Thyroid gland (tissue), 4 donors: ENCODE data around the gene USP48. TPM values are rescaled to one million over a fixed set of nuclear protein-coding genes. Genes with fewer than 3 reads are reported as not detected.

Experiments used
- DNase-seq, 2 donors: peaks; one replicate each; pipeline ENCODE4 v3.0.0-alpha.2; 2019
- H3K27ac ChIP-seq, 3 donors: fragments of 200-600 bp; sonication (generic); 1 replicate in 2 of 3; 2 replicates in 1 of 3; pipeline ENCODE4 v1.5.1; 2016 to 2019; ENCODE audit warnings: mild to moderate bottlenecking in 1 of 3, moderate library complexity in 1 of 3
- H3K27me3 ChIP-seq: fragments of 200-600 bp; sonication (generic); one replicate; pipeline ENCODE4 v1.5.1; 2019
- H3K36me3 ChIP-seq, 2 donors: fragments of 200-600 bp; sonication (generic); one replicate each; pipeline ENCODE4 v1.5.1; 2016 to 2019
- H3K4me1 ChIP-seq, 2 donors: fragments of 200-600 bp; sonication (generic); one replicate each; pipeline ENCODE4 v1.5.1; 2017 to 2019
- H3K4me3 ChIP-seq, 3 donors: fragments of 200-600 bp; sonication (generic); replicated peaks in 1 of 3; 1 replicate in 2 of 3; 2 replicates in 1 of 3; pipeline ENCODE4 v1.5.1; 2016; ENCODE audit warnings: mild to moderate bottlenecking in 1 of 3
- H3K9me3 ChIP-seq: fragments of 200-600 bp; sonication (generic); one replicate; pipeline ENCODE4 v1.5.1; 2017
- CTCF ChIP-seq, 6 experiments: fragments of 200-600 bp in 3 of 6; fragments of 450-650 bp in 3 of 6; sonication (generic) in 3 of 6; IDR thresholded peaks; one replicate each; pipeline ENCODE4 v1.5.1; 2016 to 2019; ENCODE audit warnings: antibody characterized with exemption in 6 of 6, mild to moderate bottlenecking in 2 of 6, inconsistent platforms in 1 of 6, moderate library complexity in 1 of 6
- POLR2A ChIP-seq, 2 donors: fragments of 450-650 bp; IDR thresholded peaks; one replicate each; pipeline ENCODE4 v1.6.1; 2017; ENCODE audit warnings: antibody characterized with exemption in 2 of 2, mild to moderate bottlenecking in 2 of 2, moderate library complexity in 1 of 2
- WGBS, 2 donors: methylation state at CpG; one replicate each; pipeline ENCODE4 v1.1.5; 2017; 5-methylcytosine and 5-hydroxymethylcytosine counted together
- intact Hi-C: fragments of 100-400 bp; cut with DNase I; formaldehyde crosslinking; loops from one replicate; pipeline ENCODE4 v1.15.1; 2023
- total RNA-seq, 4 donors: library from RNA; depleted of rRNA; stranded (reverse); fragments of >200 nt; gene quantifications; one replicate each; pipeline ENCODE4 v1.2.3, GENCODE V29; 2016

Gene USP48
- total RNA-seq, 4 donors from 2014 or later = 77.4 to 113 (median 88.5) TPM

DNA sequence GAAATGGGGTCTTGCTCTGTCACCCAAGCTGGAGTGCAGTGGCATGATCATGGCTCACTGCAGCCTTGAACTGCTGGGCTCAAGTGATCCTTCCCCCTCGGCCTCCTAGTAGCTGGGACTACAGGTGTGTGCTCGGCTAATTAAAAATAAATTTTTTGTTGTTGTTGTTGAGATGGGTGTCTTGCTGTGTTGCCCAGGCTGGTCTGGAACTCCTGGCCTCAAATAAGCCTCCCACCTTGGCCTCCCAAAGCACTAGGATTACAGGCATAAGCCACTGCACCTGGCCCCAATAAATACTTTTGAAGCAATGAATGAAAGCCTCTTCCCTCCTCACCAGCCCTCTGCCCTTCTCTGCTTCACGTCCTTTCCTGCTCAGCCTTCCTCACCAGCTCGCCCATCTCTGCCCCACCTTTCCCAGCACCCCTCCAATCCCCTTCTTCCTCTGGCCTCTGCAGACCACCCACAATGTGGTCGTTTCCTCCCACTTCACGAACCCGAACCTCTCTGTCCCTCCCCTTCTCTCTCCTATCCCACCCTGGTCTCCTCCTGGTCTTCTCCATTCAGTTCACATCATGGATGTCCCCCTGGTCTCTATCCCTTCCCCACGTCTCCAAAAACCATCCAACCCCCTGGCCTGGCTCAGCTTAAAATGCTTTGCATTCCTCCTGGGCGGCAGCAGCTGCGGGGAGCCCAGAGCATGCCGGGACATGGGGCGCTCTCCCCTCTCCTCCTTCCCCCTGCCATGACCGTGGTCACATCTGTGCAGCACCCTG, 152.2 kb downstream of the USP48 start:
- H3K4me3 ChIP-seq = no peak overlapping the region
- peak overlapping the region; percentile 93 to 96 (median 94) for H3K27ac ChIP-seq
- TF ChIP-seq POLR2A (IDR thresholded peaks at IDR 0.05) (no peak), CTCF (IDR thresholded peaks at IDR 0.05) (no peak)
- peaks cover 0 to 3% of the 10 kb centered on the region in 2 donors for H3K36me3 ChIP-seq
- H3K4me1 ChIP-seq = peaks cover 40 to 59% of the 10 kb centered on the region in 2 donors
- intact Hi-C loops = no loop called here
- DNase-seq = no peak
- H3K9me3 ChIP-seq = no peaks in the 10 kb centered on the region
- H3K27me3 ChIP-seq = no peaks in the 10 kb centered on the region
- 52 to 61% methylated on average over 13 of the region's 13 CpGs for WGBS, 2 donors

DNA sequence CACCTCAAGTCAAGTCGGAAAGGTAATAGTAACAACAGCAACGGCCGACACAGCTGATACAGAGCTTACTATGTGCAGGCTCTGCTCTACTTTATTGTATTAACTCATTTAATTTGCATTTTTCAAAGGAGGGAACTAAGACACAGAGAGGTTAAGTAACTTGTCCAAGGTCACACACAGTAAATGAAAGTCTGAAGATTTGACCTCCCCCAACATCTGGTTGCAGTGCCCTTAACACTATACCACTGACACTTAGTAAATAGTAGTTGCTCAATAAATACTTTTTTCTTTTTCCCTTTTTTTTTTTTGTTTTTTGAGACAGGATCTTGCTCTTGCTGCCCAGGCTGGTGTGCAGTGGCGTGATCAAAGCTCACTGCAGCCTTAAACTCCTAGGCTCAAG, 153.0 kb downstream of the USP48 start:
- Histone ChIP-seq H3K9me3 (no peaks in the 10 kb centered on the region), H3K36me3 (peaks cover 0 to 8% of the 10 kb centered on the region in 2 donors), H3K27me3 (no peaks in the 10 kb centered on the region), H3K4me3 (no peak overlapping the region), H3K27ac (peak overlapping the region; percentile 93 to 96 (median 94)), H3K4me1 (peaks cover 40 to 59% of the 10 kb centered on the region in 2 donors)
- DNase-seq = no peak
- TF ChIP-seq CTCF (IDR thresholded peaks at IDR 0.05) (no peak), POLR2A (IDR thresholded peaks at IDR 0.05) (no peak)
- 90 to 93% methylated on average over 4 of the region's 4 CpGs for WGBS, 2 donors
- intact Hi-C loops = no loop called here

GRCh38 chr1:21628798-21629393, 154.1 kb downstream of the USP48 start:
- intact Hi-C loops = no loop called here
- no peak for TF ChIP-seq POLR2A (IDR thresholded peaks at IDR 0.05)
- TF ChIP-seq CTCF (IDR thresholded peaks at IDR 0.05) = no peak
- no peak for DNase-seq
- H3K4me1 ChIP-seq = peaks cover 42 to 61% of the 10 kb centered on the region in 2 donors
- H3K27me3 ChIP-seq = no peaks in the 10 kb centered on the region
- peaks cover 0 to 8% of the 10 kb centered on the region in 2 donors for H3K36me3 ChIP-seq
- H3K9me3 ChIP-seq = no peaks in the 10 kb centered on the region
- 75 to 78% methylated on average over 7 of the region's 7 CpGs for WGBS, 2 donors
- H3K27ac ChIP-seq = peak overlapping the region; percentile 35 to 96 (median 72)
- no peak overlapping the region for H3K4me3 ChIP-seq

Other genes with a start within 250 kb of the USP48 start
- 100 to 1,000 TPM; 256 to 588 (median 506) TPM for gene RAP1GAP, start 113.8 kb downstream of the USP48 start, total RNA-seq
- gene LDLRAD2, start 29.1 kb upstream of the USP48 start, total RNA-seq = under 1 TPM in 1 of 4 donors, not detected in 3; 0.22 TPM
- 100 to 1,000 TPM in 2 of 4 donors, 10 to 100 TPM in 2; 75.7 to 239 (median 96.8) TPM for gene HSPG2, start 154.2 kb upstream of the USP48 start, total RNA-seq
- gene CELA3B, start 193.9 kb upstream of the USP48 start, total RNA-seq = not detected
- not detected for gene CELA3A, start 218.5 kb upstream of the USP48 start, total RNA-seq